MM.1S (cell line): Measurements from ENCODE around the gene KDM4B.

Experiments used
- DNase-seq: peaks from one replicate; pipeline ENCODE4 v3.0.0-alpha.2; 2015
- H2AFZ ChIP-seq: fragments of 300-600 bp; sonication (generic); 2 replicates; pipeline ENCODE4 v1.6.0; 2016; ENCODE audit warnings: antibody characterized with exemption, low read length
- H3F3A ChIP-seq: fragments of 300-600 bp; sonication (generic); 2 replicates; pipeline ENCODE4 v1.6.1; 2016; ENCODE audit warnings: mild to moderate bottlenecking, antibody characterized with exemption, low read length, moderate library complexity, mixed read lengths; ENCODE audit not compliant: insufficient read depth
- H3K27ac ChIP-seq: fragments of 300-600 bp; sonication (generic); 2 replicates; pipeline ENCODE4 v1.5.1; 2016; ENCODE audit warnings: mild to moderate bottlenecking, low read length
- H3K27me3 ChIP-seq: fragments of 300-600 bp; sonication (generic); replicated peaks from 2 replicates; pipeline ENCODE4 v1.6.0; 2016; ENCODE audit warnings: low read length; ENCODE audit not compliant: insufficient read depth
- H3K36me3 ChIP-seq: fragments of 300-600 bp; sonication (generic); replicated peaks from 2 replicates; pipeline ENCODE4 v1.6.1; 2016; ENCODE audit warnings: mild to moderate bottlenecking, low read length, mixed read lengths; ENCODE audit not compliant: insufficient read depth
- H3K4me1 ChIP-seq: fragments of 300-600 bp; sonication (generic); 2 replicates; pipeline ENCODE4 v1.6.1; 2016; ENCODE audit warnings: low read length, mixed read lengths
- H3K4me2 ChIP-seq: fragments of 300-600 bp; sonication (generic); 2 replicates; pipeline ENCODE4 v1.6.0; 2016; ENCODE audit warnings: low read depth, low read length
- H3K4me3 ChIP-seq: fragments of 300-600 bp; sonication (generic); 2 replicates; pipeline ENCODE4 v1.5.1; 2016; ENCODE audit warnings: low read length, mixed read lengths
- H3K79me2 ChIP-seq: fragments of 300-600 bp; sonication (generic); 2 replicates; pipeline ENCODE4 v1.6.1; 2016; ENCODE audit warnings: mixed run types, low read length, mixed read lengths
- H3K9ac ChIP-seq: fragments of 300-600 bp; sonication (generic); 2 replicates; pipeline ENCODE4 v1.6.1; 2016; ENCODE audit warnings: low read length, mixed read lengths
- H3K9me2 ChIP-seq: fragments of 300-600 bp; sonication (generic); replicated peaks from 2 replicates; pipeline ENCODE4 v1.6.1; 2016; ENCODE audit warnings: mild to moderate bottlenecking, low read length, mixed read lengths; ENCODE audit not compliant: insufficient read depth
- H3K9me3 ChIP-seq: fragments of 300-600 bp; sonication (generic); replicated peaks from 2 replicates; pipeline ENCODE4 v1.6.1; 2016; ENCODE audit warnings: mild to moderate bottlenecking, low read length, mixed read lengths; ENCODE audit not compliant: insufficient read depth
- H4K20me1 ChIP-seq: fragments of 300-600 bp; sonication (generic); 2 replicates; pipeline ENCODE4 v1.6.1; 2016; ENCODE audit warnings: mild to moderate bottlenecking, low read length, moderate library complexity, mixed read lengths; ENCODE audit not compliant: insufficient read depth
- CTCF ChIP-seq: fragments of 300-600 bp; sonication (generic); IDR thresholded peaks from 2 replicates; pipeline ENCODE4 v1.5.1; 2016; ENCODE audit warnings: antibody characterized with exemption, low read length, mixed read lengths
- EZH2 ChIP-seq: fragments of 300-600 bp; sonication (generic); optimal IDR thresholded peaks from 2 replicates; pipeline ENCODE3; 2017; ENCODE audit warnings: low read depth, mild to moderate bottlenecking, antibody characterized with exemption, low read length, mixed read lengths
- EZH2phosphoT487 ChIP-seq: fragments of 300-600 bp; sonication (generic); IDR thresholded peaks from 2 replicates; pipeline ENCODE4 v1.6.1; 2018; ENCODE audit warnings: antibody characterized with exemption, low read length

KDM4B gene

GRCh38 chr19:4980067-4980466 is 11.2 kb downstream of the KDM4B start:
- Histone ChIP-seq H3K79me2 (peaks cover 92% of the 10 kb centered on the region), H3K9ac (no peak overlapping the region), H4K20me1 (peaks cover 10% of the 10 kb centered on the region; the same call in 1 of the 2 replicates), H3K9me2 (no peaks in the 10 kb centered on the region), H3K27me3 (no peaks in the 10 kb centered on the region), H2AFZ (no peak overlapping the region), H3K4me1 (no peaks in the 10 kb centered on the region), H3K4me3 (no peak overlapping the region), H3K4me2 (no peak overlapping the region), H3K36me3 (peaks cover 10% of the 10 kb centered on the region; the same call in 1 of the 2 replicates), H3F3A (no peaks in the 10 kb centered on the region), H3K27ac (no peak overlapping the region), H3K9me3 (no peaks in the 10 kb centered on the region)
- TF ChIP-seq CTCF, result no peak
- no peak for TF ChIP-seq EZH2
- TF ChIP-seq EZH2phosphoT487, result no peak
- DNase-seq, result no peak

GRCh38 chr19:4980838-4981680 is 12.1 kb downstream of the KDM4B start:
- Histone ChIP-seq H3K4me1 (no peaks in the 10 kb centered on the region), H3F3A (no peaks in the 10 kb centered on the region), H3K27me3 (no peaks in the 10 kb centered on the region), H3K4me2 (no peak overlapping the region), H3K36me3 (peaks cover 10% of the 10 kb centered on the region; the same call in 1 of the 2 replicates), H3K9me2 (no peaks in the 10 kb centered on the region), H4K20me1 (peaks cover 10% of the 10 kb centered on the region; the same call in 1 of the 2 replicates), H3K4me3 (no peak overlapping the region), H3K27ac (no peak overlapping the region), H2AFZ (no peak overlapping the region), H3K79me2 (peaks cover 92% of the 10 kb centered on the region), H3K9ac (no peak overlapping the region), H3K9me3 (no peaks in the 10 kb centered on the region)
- TF ChIP-seq EZH2, result no peak
- no peak for TF ChIP-seq CTCF
- no peak for TF ChIP-seq EZH2phosphoT487
- DNase-seq, result no peak

- Histone ChIP-seq H3K4me2 (no peak overlapping the region), H3K9me3 (no peaks in the 10 kb centered on the region), H3F3A (no peaks in the 10 kb centered on the region), H3K79me2 (peaks cover 92% of the 10 kb centered on the region), H3K9me2 (no peaks in the 10 kb centered on the region), H3K36me3 (peaks cover 5% of the 10 kb centered on the region; the same call in 1 of the 2 replicates), H3K4me3 (no peak overlapping the region), H4K20me1 (peaks cover 10% of the 10 kb centered on the region; the same call in 1 of the 2 replicates), H3K27ac (no peak overlapping the region), H3K9ac (no peak overlapping the region), H2AFZ (no peak overlapping the region), H3K27me3 (no peaks in the 10 kb centered on the region), H3K4me1 (no peaks in the 10 kb centered on the region)
- TF ChIP-seq EZH2phosphoT487, result no peak
- no peak for TF ChIP-seq CTCF
- TF ChIP-seq EZH2, result no peak
- no peak for DNase-seq
Measured at GRCh38 chr19:4981681-4981958, 12.7 kb downstream of the KDM4B start.
